Gastrocnemius medialis (tissue), 4 donors: Measurements from ENCODE around the gene SYMPK. TPM values are rescaled to one million over a fixed set of nuclear protein-coding genes. Genes with fewer than 3 reads are reported as not detected.

ENCODE experiments used
- ATAC-seq, 2 donors: fragments of 150-250 bp; one replicate each; pipeline ENCODE4 v1.9.1; 2016
- DNase-seq, 2 donors: peaks; one replicate each; pipeline ENCODE4 v3.0.0-alpha.2; 2019
- H3K27ac ChIP-seq, 4 donors: fragments of 200-600 bp; sonication (generic); 1 replicate in 1 of 4; 2 replicates in 3 of 4; pipeline ENCODE4 v1.5.1; 2016 to 2018; ENCODE audit warnings: mild to moderate bottlenecking in 2 of 4, moderate library complexity in 1 of 4
- H3K27me3 ChIP-seq, 3 donors: fragments of 200-600 bp; sonication (generic) in 2 of 3; 1 replicate in 1 of 3; 2 replicates in 2 of 3; pipeline versions ENCODE4 v1.5.1 to v1.6.0; 2016 to 2019; ENCODE audit warnings: mild to moderate bottlenecking in 1 of 3, moderate library complexity in 1 of 3
- H3K36me3 ChIP-seq, 2 donors: fragments of 200-600 bp; sonication (generic) in 1 of 2; one replicate each; pipeline ENCODE4 v1.5.1; 2017 to 2018
- H3K4me1 ChIP-seq, 2 donors: fragments of 200-600 bp; sonication (generic) in 1 of 2; one replicate each; pipeline ENCODE4 v1.5.1; 2016 to 2017; ENCODE audit warnings: mild to moderate bottlenecking in 2 of 2
- H3K4me3 ChIP-seq, 4 donors: fragments of 200-600 bp; sonication (generic) in 3 of 4; 1 replicate in 1 of 4; 2 replicates in 3 of 4; pipeline ENCODE4 v1.5.1; 2016 to 2019; ENCODE audit warnings: mild to moderate bottlenecking in 2 of 4
- H3K9me3 ChIP-seq, 3 donors: fragments of 200-600 bp; sonication (generic) in 2 of 3; 1 replicate in 1 of 3; 2 replicates in 2 of 3; pipeline ENCODE4 v1.5.1; 2016 to 2019
- CTCF ChIP-seq, 5 experiments: fragments of 450-650 bp in 3 of 5; fragments of 200-600 bp in 2 of 5; sonication (generic) in 2 of 5; IDR thresholded peaks in 4 of 5; conservative IDR thresholded peaks in 1 of 5; 1 replicate in 4 of 5; 2 replicates in 1 of 5; pipeline ENCODE4 v1.5.1; 2016 to 2019; ENCODE audit warnings: antibody characterized with exemption in 5 of 5, mild to moderate bottlenecking in 3 of 5, moderate library complexity in 3 of 5
- POLR2A ChIP-seq, 2 donors: fragments of 450-650 bp; IDR thresholded peaks; one replicate each; pipeline ENCODE4 v1.6.1; 2017; ENCODE audit warnings: antibody characterized with exemption in 2 of 2, mild to moderate bottlenecking in 2 of 2, moderate library complexity in 2 of 2
- in situ Hi-C, 4 donors: fragments of 200-750 bp; cut with MboI; loops; one replicate each; pipeline versions ENCODE4 v1.15.0 to v1.8.0; 2017; ENCODE audit warnings: low sequenced_read_pairs in 4 of 4
- intact Hi-C: fragments of 100-400 bp; cut with DNase I; formaldehyde crosslinking; loops from one replicate; pipeline ENCODE4 v1.15.1; 2023; ENCODE audit warnings: low total_unique reads
- total RNA-seq, 4 donors: library from RNA; depleted of rRNA; stranded (reverse); fragments of >200 nt; gene quantifications; one replicate each; pipeline versions ENCODE4 v1.1.0 to v1.2.3, GENCODE V29; 2016

Gene SYMPK
- total RNA-seq, 4 donors from 2014 or later: 14.1 to 64.6 (median 34.9) TPM

DNA sequence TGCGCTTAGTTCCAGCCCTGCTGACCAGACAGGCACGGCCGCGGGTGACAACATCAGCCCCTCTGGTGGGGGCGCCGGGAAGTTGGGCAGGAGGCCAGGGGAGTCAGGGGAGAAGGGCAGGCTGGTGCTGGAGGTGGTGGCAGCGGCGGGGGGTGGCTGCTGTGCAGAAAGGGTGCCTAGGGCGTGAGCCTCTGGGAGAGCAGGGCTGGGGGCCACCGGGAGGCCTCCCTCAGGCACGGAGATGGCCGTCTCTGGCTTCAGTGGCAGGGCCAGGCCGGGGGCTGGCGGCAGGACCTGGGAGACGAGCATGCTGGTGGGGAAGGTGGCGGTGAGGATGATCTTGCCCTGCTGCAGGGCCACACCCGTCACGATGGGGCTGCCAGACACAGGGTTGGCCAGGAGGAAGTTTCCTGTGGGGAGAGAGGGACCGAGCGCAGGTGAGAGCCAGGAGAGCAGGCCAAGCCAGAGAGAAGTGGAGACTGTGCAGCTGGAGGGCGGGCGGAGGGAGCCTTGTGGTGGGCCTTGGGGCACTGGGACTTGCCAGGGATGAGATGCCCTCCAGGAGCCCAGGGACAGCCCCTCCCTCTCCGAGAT, 97.1 kb downstream of the SYMPK start:
- Histone ChIP-seq H3K27me3 (no peaks in the 10 kb centered on the region), H3K4me1 (peaks cover 25 to 46% of the 10 kb centered on the region in 2 donors), H3K36me3 (no peaks in the 10 kb centered on the region), H3K27ac (peak overlapping the region in 3 of 4 donors; percentile 95 to 99 (median 96)), H3K4me3 (peak overlapping the region in 1 of 4 donors; percentile 90), H3K9me3 (no peaks in the 10 kb centered on the region)
- TF ChIP-seq POLR2A (IDR thresholded peaks at IDR 0.05) (no peak), CTCF (IDR thresholded peaks at IDR 0.05 in 4 of 5, conservative IDR thresholded peaks at IDR 0.05 in 1 of 5) (no peak)
- no peak for DNase-seq
- intact Hi-C loops (loop anchor here (5.0 kb wide), 3 partner anchors 33 to 1018 kb away; partner anchors contain the start of genes BCL3, FBXO46, IRF2BP1 and MEIOSIN), in situ Hi-C loops (no loop called here)
- no peak for ATAC-seq

Other genes with a start within 250 kb of the SYMPK start
- 1 to 10 TPM; 3.0 to 6.7 (median 4.8) TPM for gene EML2, start 223.8 kb downstream of the SYMPK start, total RNA-seq
- not detected for gene GIPR, start 194.9 kb downstream of the SYMPK start, total RNA-seq
- gene SNRPD2, start 171.2 kb downstream of the SYMPK start, total RNA-seq: 100 to 1,000 TPM; 136 to 167 (median 144) TPM
- gene QPCTL, start 170.5 kb downstream of the SYMPK start, total RNA-seq: 1 to 10 TPM in 2 of 4 donors, under 1 TPM in 2; 0.80 to 1.4 (median 0.97) TPM
- gene FBXO46, start 132.3 kb downstream of the SYMPK start, total RNA-seq: 10 to 100 TPM in 1 of 4 donors, 1 to 10 TPM in 3; 6.6 to 14.3 (median 8.7) TPM
- not detected for gene MEIOSIN, start 129.7 kb downstream of the SYMPK start, total RNA-seq
- 10 to 100 TPM in 2 of 4 donors, 1 to 10 TPM in 2; 8.2 to 12.2 (median 10.1) TPM for gene SIX5, start 93.9 kb downstream of the SYMPK start, total RNA-seq
- 100 to 1,000 TPM in 2 of 4 donors, 10 to 100 TPM in 2; 93.0 to 196 (median 116) TPM for gene DMPK, start 80.7 kb downstream of the SYMPK start, total RNA-seq
- gene DMWD, start 70.3 kb downstream of the SYMPK start, total RNA-seq: 100 to 1,000 TPM in 1 of 4 donors, 10 to 100 TPM in 3; 38.6 to 111 (median 56.4) TPM
- gene RSPH6A, start 47.8 kb downstream of the SYMPK start, total RNA-seq: not detected
- gene FOXA3, start 1.2 kb upstream of the SYMPK start, total RNA-seq: not detected
- gene IRF2BP1, start 23.0 kb upstream of the SYMPK start, total RNA-seq: 10 to 100 TPM; 17.1 to 40.6 (median 28.6) TPM
- 10 to 100 TPM in 1 of 4 donors, 1 to 10 TPM in 3; 5.9 to 12.4 (median 6.3) TPM for gene MYPOP, start 39.5 kb upstream of the SYMPK start, total RNA-seq
- gene NANOS2, start 51.6 kb upstream of the SYMPK start, total RNA-seq: not detected
- gene NOVA2, start 110.7 kb upstream of the SYMPK start, total RNA-seq: 1 to 10 TPM in 1 of 4 donors, under 1 TPM in 3; 0.44 to 1.1 (median 0.49) TPM
- gene CCDC61, start 132.3 kb upstream of the SYMPK start, total RNA-seq: 1 to 10 TPM; 2.3 to 4.9 (median 3.4) TPM
- not detected for gene PGLYRP1, start 159.9 kb upstream of the SYMPK start, total RNA-seq
- not detected for gene IGFL4, start 177.9 kb upstream of the SYMPK start, total RNA-seq